Transverse colon (tissue), 4 donors: ENCODE results near the gene KLHL17. TPM values are rescaled to one million over a fixed set of nuclear protein-coding genes. Genes with fewer than 3 reads are reported as not detected.

Experiments
- DNase-seq: peaks from one replicate; pipeline ENCODE4 v3.0.0-alpha.2; 2019
- H3K27ac ChIP-seq, 4 donors: fragments of 200-600 bp; sonication (generic); 2 replicates each; pipeline ENCODE4 v1.5.1; 2016 to 2018; ENCODE audit warnings: inconsistent platforms in 4 of 4
- H3K27me3 ChIP-seq: fragments of 200-600 bp; sonication (generic); 2 replicates; pipeline ENCODE4 v1.5.1; 2017; ENCODE audit warnings: inconsistent platforms
- H3K36me3 ChIP-seq, 4 donors: fragments of 200-600 bp; sonication (generic); 2 replicates each; pipeline ENCODE4 v1.5.1; 2017 to 2019; ENCODE audit warnings: inconsistent platforms in 4 of 4
- H3K4me1 ChIP-seq, 4 donors: fragments of 200-600 bp; sonication (generic); 2 replicates each; pipeline ENCODE4 v1.5.1; 2017 to 2020; ENCODE audit warnings: inconsistent platforms in 4 of 4
- H3K4me3 ChIP-seq, 4 donors: fragments of 200-600 bp; sonication (generic); 1 replicate in 1 of 4; 2 replicates in 3 of 4; pipeline versions ENCODE4 v1.5.1 to v1.6.1; 2017 to 2019; ENCODE audit warnings: inconsistent platforms in 4 of 4
- H3K9me3 ChIP-seq, 2 donors: fragments of 200-600 bp; sonication (generic); 2 replicates each; pipeline ENCODE4 v1.5.1; 2017 to 2019; ENCODE audit warnings: inconsistent platforms in 2 of 2
- CTCF ChIP-seq, 5 experiments: fragments of 200-600 bp in 3 of 5; fragments of 450-650 bp in 2 of 5; sonication (generic) in 3 of 5; IDR thresholded peaks; 1 replicate in 2 of 5; 2 replicates in 3 of 5; pipeline ENCODE4 v1.5.1; 2016 to 2017; ENCODE audit warnings: antibody characterized with exemption in 5 of 5, inconsistent platforms in 3 of 5, mild to moderate bottlenecking in 2 of 5, moderate library complexity in 1 of 5
- EP300 ChIP-seq: sonication (generic); formaldehyde crosslinking; IDR thresholded peaks from one replicate; pipeline ENCODE4 v1.6.1; 2017; ENCODE audit warnings: antibody characterized with exemption, low read depth
- POLR2A ChIP-seq: fragments of 450-650 bp; IDR thresholded peaks from one replicate; pipeline ENCODE4 v1.6.1; 2016; ENCODE audit warnings: antibody characterized with exemption, mild to moderate bottlenecking, moderate library complexity
- POLR2AphosphoS5 ChIP-seq, 3 donors: sonication (generic); formaldehyde crosslinking; IDR thresholded peaks; one replicate each; pipeline ENCODE4 v1.6.1; 2016; ENCODE audit warnings: antibody characterized with exemption in 3 of 3
- WGBS, 2 donors: methylation state at CpG; one replicate each; pipeline ENCODE4 v1.1.5; 2018; ENCODE audit warnings: low coverage in 1 of 2; 5-methylcytosine and 5-hydroxymethylcytosine counted together
- in situ Hi-C, 4 donors: fragments of 200-750 bp; cut with MboI; loops; one replicate each; pipeline versions ENCODE4 v1.15.0 to v1.15.1; 2017; ENCODE audit warnings: low sequenced_read_pairs in 3 of 4, low pct_ligation_motif_present in 1 of 4, low pct_unique_long_range_greater_than_20kb in 1 of 4
- intact Hi-C: fragments of 100-400 bp; cut with DNase I; formaldehyde crosslinking; loops from one replicate; pipeline ENCODE4 v1.15.1; 2023; ENCODE audit warnings: low total_unique reads
- total RNA-seq, 4 donors: library from RNA; depleted of rRNA; stranded (reverse); fragments of >200 nt; gene quantifications; one replicate each; pipeline ENCODE4 v1.1.0, GENCODE V29; 2016

The KLHL17 gene
- total RNA-seq, 4 donors from 2014 or later: 10.8 to 26.1 (median 11.4) TPM

- WGBS, 2 donors: 91% methylated on average over 4 of the region's 7 CpGs; no CpG with 5 or more reads in 1 of the 2 donors
- in situ Hi-C loops (no loop called here), intact Hi-C loops (no loop called here)
- Histone ChIP-seq H3K4me1 (peaks cover 0 to 7% (median 2%) of the 10 kb centered on the region in 4 donors), H3K4me3 (no peak overlapping the region), H3K9me3 (no peaks in the 10 kb centered on the region), H3K27ac (no peak overlapping the region), H3K36me3 (peaks cover 0 to 42% (median 18%) of the 10 kb centered on the region in 4 donors), H3K27me3 (no peaks in the 10 kb centered on the region)
- no peak for DNase-seq
- no peak for TF ChIP-seq POLR2AphosphoS5 (IDR thresholded peaks at IDR 0.05)
- no peak for TF ChIP-seq EP300
- no peak for TF ChIP-seq CTCF (IDR thresholded peaks at IDR 0.05)
- no peak for TF ChIP-seq POLR2A
These were observed 7.8 kb upstream of the KLHL17 start for GRCh38 chr1:952603-953002.

GRCh38 chr1:953524-954320 is 6.7 kb upstream of the KLHL17 start:
- intact Hi-C loops (no loop called here), in situ Hi-C loops (no loop called here)
- no peak overlapping the region for H3K4me3 ChIP-seq
- peaks cover 0 to 42% (median 18%) of the 10 kb centered on the region in 4 donors for H3K36me3 ChIP-seq
- H3K27me3 ChIP-seq: no peaks in the 10 kb centered on the region
- H3K4me1 ChIP-seq: peaks cover 8 to 17% (median 12%) of the 10 kb centered on the region in 4 donors
- no peak for DNase-seq
- no peak for TF ChIP-seq POLR2A
- H3K27ac ChIP-seq: no peak overlapping the region
- 91% methylated on average over 27 of the region's 32 CpGs; no CpG with 5 or more reads in 1 of the 2 donors for WGBS, 2 donors
- H3K9me3 ChIP-seq: no peaks in the 10 kb centered on the region

GRCh38 chr1:954927-955326 is 5.5 kb upstream of the KLHL17 start:
- no peaks in the 10 kb centered on the region for H3K27me3 ChIP-seq
- in situ Hi-C loops (no loop called here), intact Hi-C loops (no loop called here)
- peaks cover 12 to 23% (median 19%) of the 10 kb centered on the region in 4 donors for H3K4me1 ChIP-seq
- no peak overlapping the region for H3K27ac ChIP-seq
- H3K4me3 ChIP-seq: no peak overlapping the region
- no peaks in the 10 kb centered on the region for H3K9me3 ChIP-seq
- DNase-seq: no peak
- WGBS, 2 donors: 85% methylated on average over 13 of the region's 13 CpGs; no CpG with 5 or more reads in 1 of the 2 donors
- peaks cover 0 to 42% (median 16%) of the 10 kb centered on the region in 4 donors for H3K36me3 ChIP-seq
- TF ChIP-seq POLR2A: no peak
- TF ChIP-seq EP300: no peak
- TF ChIP-seq CTCF (IDR thresholded peaks at IDR 0.05): no peak
- TF ChIP-seq POLR2AphosphoS5 (IDR thresholded peaks at IDR 0.05): no peak

GRCh38 chr1:955474-955873 is 4.9 kb upstream of the KLHL17 start:
- Histone ChIP-seq H3K27me3 (no peaks in the 10 kb centered on the region), H3K9me3 (no peaks in the 10 kb centered on the region), H3K36me3 (peaks cover 0 to 42% (median 16%) of the 10 kb centered on the region in 4 donors), H3K4me1 (peaks cover 13 to 26% (median 23%) of the 10 kb centered on the region in 4 donors), H3K4me3 (no peak overlapping the region), H3K27ac (no peak overlapping the region)
- TF ChIP-seq POLR2AphosphoS5 (IDR thresholded peaks at IDR 0.05) (no peak), CTCF (IDR thresholded peaks at IDR 0.05) (no peak), EP300 (no peak), POLR2A (no peak)
- in situ Hi-C loops (no loop called here), intact Hi-C loops (no loop called here)
- 83 to 93% methylated on average over 3 to 6 of the region's 6 CpGs for WGBS, 2 donors
- no peak for DNase-seq
